ENCODE results near the gene RAB20. TPM values are rescaled to one million over a fixed set of nuclear protein-coding genes. Genes with fewer than 3 reads are reported as not detected.

Gene RAB20
- polyA plus RNA-seq, 1 donor (not counting 4 experiments of a cell fraction or from before 2014, with no cell fraction given): 4.3 TPM

DNA sequence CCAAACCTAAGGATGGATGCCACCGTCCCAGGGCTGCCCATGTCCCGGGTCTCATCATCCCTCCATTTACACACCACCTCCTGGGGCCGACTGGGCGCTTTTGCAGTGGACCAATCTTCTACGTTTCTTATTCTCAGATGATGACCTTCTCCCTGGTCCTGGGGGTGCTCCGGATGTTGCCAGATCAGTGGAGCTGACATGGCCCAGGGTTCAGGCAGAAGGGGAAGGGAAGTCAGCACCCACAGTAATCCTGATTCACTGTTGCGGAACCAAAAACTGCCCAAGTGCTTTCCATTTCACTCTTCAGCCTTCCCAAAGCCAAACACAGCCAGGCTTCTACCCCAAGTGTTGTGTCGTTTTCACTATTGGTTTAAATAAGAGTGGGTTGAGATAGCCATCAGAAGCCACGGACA is 29.8 kb downstream of the RAB20 start:
- no peaks in the 10 kb centered on the region for H3K9me3 ChIP-seq (ENCODE audit: control insufficient read depth, low read depth, low read length)
- dilution Hi-C loops (cut with MboI; ENCODE audit: extremely low pct_ligation_motif_present, low sequenced_read_pairs): no loop called here
- H3K9me1 ChIP-seq (ENCODE audit: control insufficient read depth, extremely low read depth, insufficient read depth, low read length): no peaks in the 10 kb centered on the region
- H3K4me2 ChIP-seq (ENCODE audit: control insufficient read depth, extremely low read depth, insufficient read depth, low read depth, low read length): no peak overlapping the region
- no peaks in the 10 kb centered on the region for H4K20me1 ChIP-seq (ENCODE audit: control insufficient read depth, extremely low read depth, insufficient read depth, low read length)
- TF ChIP-seq, protein P1, sequence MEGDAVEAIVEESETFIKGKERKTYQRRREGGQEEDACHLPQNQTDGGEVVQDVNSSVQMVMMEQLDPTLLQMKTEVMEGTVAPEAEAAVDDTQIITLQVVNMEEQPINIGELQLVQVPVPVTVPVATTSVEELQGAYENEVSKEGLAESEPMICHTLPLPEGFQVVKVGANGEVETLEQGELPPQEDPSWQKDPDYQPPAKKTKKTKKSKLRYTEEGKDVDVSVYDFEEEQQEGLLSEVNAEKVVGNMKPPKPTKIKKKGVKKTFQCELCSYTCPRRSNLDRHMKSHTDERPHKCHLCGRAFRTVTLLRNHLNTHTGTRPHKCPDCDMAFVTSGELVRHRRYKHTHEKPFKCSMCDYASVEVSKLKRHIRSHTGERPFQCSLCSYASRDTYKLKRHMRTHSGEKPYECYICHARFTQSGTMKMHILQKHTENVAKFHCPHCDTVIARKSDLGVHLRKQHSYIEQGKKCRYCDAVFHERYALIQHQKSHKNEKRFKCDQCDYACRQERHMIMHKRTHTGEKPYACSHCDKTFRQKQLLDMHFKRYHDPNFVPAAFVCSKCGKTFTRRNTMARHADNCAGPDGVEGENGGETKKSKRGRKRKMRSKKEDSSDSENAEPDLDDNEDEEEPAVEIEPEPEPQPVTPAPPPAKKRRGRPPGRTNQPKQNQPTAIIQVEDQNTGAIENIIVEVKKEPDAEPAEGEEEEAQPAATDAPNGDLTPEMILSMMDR (optimal IDR thresholded peaks at IDR 0.05 in 1 of 3, IDR thresholded peaks at IDR 0.05 in 1 of 3, conservative IDR thresholded peaks at IDR 0.05 in 1 of 3; ENCODE audit: extremely low read depth in 1 of 3, insufficient read depth in 2 of 3, low read length in 3 of 3): no peak
- TF ChIP-seq EZH2 (IDR thresholded peaks at IDR 0.05; ENCODE audit: low read length): no peak
- no peak overlapping the region for H2AFZ ChIP-seq (ENCODE audit: control insufficient read depth, low read length)
- H3K27ac ChIP-seq (ENCODE audit: control insufficient read depth, insufficient read depth, low read length): no peak overlapping the region
- no peak overlapping the region for H3K4me3 ChIP-seq (ENCODE audit: control insufficient read depth in 2 of 3, extremely low read depth in 1 of 3, insufficient read depth in 2 of 3, low read depth in 1 of 3, low read length in 3 of 3)
- no peaks in the 10 kb centered on the region for H3K79me2 ChIP-seq (ENCODE audit: control insufficient read depth, insufficient read depth, low read length)
- no peak overlapping the region for H3K9ac ChIP-seq (ENCODE audit: control insufficient read depth, extremely low read depth, insufficient read depth, low read length)
- H3K4me1 ChIP-seq (ENCODE audit: control insufficient read depth, extremely low read depth, insufficient read depth, low read length): peaks cover 5% of the 10 kb centered on the region
- no peaks in the 10 kb centered on the region for H3K36me3 ChIP-seq (ENCODE audit: control insufficient read depth in 2 of 2, extremely low read depth in 1 of 2, insufficient read depth in 2 of 2, low read length in 2 of 2)
- H3K27me3 ChIP-seq (ENCODE audit: control insufficient read depth, extremely low read depth, insufficient read depth, low read length): no peaks in the 10 kb centered on the region
- FAIRE-seq: no peak
- no peak for DNase-seq (ENCODE audit: low read depth, low spot score)

DNA sequence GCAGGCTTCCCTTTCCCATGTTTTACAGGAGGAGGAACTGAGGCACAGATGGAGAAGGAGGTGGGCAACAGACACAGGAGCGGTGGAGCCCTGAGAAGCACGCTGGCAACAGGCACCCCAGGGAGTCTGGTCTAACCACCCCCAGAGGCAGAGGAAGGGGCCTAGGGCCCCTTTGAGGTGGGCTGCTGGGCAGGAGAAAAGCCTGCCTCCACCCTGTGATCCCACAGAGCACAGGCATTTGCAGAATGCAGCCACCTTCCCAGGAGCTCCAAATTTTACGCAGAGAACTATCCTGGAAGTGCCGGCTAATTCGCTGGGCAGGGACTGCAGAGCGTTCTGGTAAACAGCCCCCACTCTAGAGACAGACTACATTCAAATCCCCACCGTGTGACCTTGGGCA is 30.4 kb downstream of the RAB20 start:
- Histone ChIP-seq H4K20me1 (ENCODE audit: control insufficient read depth, extremely low read depth, insufficient read depth, low read length) (no peaks in the 10 kb centered on the region), H3K9me1 (ENCODE audit: control insufficient read depth, extremely low read depth, insufficient read depth, low read length) (no peaks in the 10 kb centered on the region), H3K4me1 (ENCODE audit: control insufficient read depth, extremely low read depth, insufficient read depth, low read length) (peaks cover 5% of the 10 kb centered on the region), H3K4me3 (ENCODE audit: control insufficient read depth in 2 of 3, extremely low read depth in 1 of 3, insufficient read depth in 2 of 3, low read depth in 1 of 3, low read length in 3 of 3) (no peak overlapping the region), H3K9me3 (ENCODE audit: control insufficient read depth, low read depth, low read length) (no peaks in the 10 kb centered on the region), H3K4me2 (ENCODE audit: control insufficient read depth, extremely low read depth, insufficient read depth, low read depth, low read length) (no peak overlapping the region), H3K9ac (ENCODE audit: control insufficient read depth, extremely low read depth, insufficient read depth, low read length) (no peak overlapping the region), H3K36me3 (ENCODE audit: control insufficient read depth in 2 of 2, extremely low read depth in 1 of 2, insufficient read depth in 2 of 2, low read length in 2 of 2) (no peaks in the 10 kb centered on the region), H3K27me3 (ENCODE audit: control insufficient read depth, extremely low read depth, insufficient read depth, low read length) (no peaks in the 10 kb centered on the region), H2AFZ (ENCODE audit: control insufficient read depth, low read length) (no peak overlapping the region), H3K79me2 (ENCODE audit: control insufficient read depth, insufficient read depth, low read length) (no peaks in the 10 kb centered on the region), H3K27ac (ENCODE audit: control insufficient read depth, insufficient read depth, low read length) (no peak overlapping the region)
- no peak for TF ChIP-seq EZH2 (IDR thresholded peaks at IDR 0.05; ENCODE audit: low read length)
- TF ChIP-seq, protein P1 (optimal IDR thresholded peaks at IDR 0.05 in 1 of 3, IDR thresholded peaks at IDR 0.05 in 1 of 3, conservative IDR thresholded peaks at IDR 0.05 in 1 of 3; ENCODE audit: extremely low read depth in 1 of 3, insufficient read depth in 2 of 3, low read length in 3 of 3): no peak
- no peak for FAIRE-seq
- dilution Hi-C loops (cut with MboI; ENCODE audit: extremely low pct_ligation_motif_present, low sequenced_read_pairs): no loop called here
- no peak for DNase-seq (ENCODE audit: low read depth, low spot score)

Data from keratinocyte (primary cell).